OCI-LY1 (cell line): ENCODE measurements around the gene ZNF646.

Source experiments
- EZH2 ChIP-seq: fragments of 200-600 bp; sonication (generic), shearing (Covaris generic); IDR thresholded peaks from 2 replicates; pipeline ENCODE4 v1.8.0; 2017; ENCODE audit warnings: borderline replicate concordance, mixed run types, mild to moderate bottlenecking, antibody characterized with exemption, low read length, moderate library complexity, mixed read lengths
- TF ChIP-seq, protein P1 (sequence below): fragments of 200-600 bp; sonication (generic), shearing (Covaris generic); IDR thresholded peaks from 2 replicates; pipeline ENCODE4 v1.5.1; 2017; ENCODE audit warnings: mild to moderate bottlenecking, antibody characterized with exemption, low read length, moderate library complexity, mixed read lengths

DNA sequence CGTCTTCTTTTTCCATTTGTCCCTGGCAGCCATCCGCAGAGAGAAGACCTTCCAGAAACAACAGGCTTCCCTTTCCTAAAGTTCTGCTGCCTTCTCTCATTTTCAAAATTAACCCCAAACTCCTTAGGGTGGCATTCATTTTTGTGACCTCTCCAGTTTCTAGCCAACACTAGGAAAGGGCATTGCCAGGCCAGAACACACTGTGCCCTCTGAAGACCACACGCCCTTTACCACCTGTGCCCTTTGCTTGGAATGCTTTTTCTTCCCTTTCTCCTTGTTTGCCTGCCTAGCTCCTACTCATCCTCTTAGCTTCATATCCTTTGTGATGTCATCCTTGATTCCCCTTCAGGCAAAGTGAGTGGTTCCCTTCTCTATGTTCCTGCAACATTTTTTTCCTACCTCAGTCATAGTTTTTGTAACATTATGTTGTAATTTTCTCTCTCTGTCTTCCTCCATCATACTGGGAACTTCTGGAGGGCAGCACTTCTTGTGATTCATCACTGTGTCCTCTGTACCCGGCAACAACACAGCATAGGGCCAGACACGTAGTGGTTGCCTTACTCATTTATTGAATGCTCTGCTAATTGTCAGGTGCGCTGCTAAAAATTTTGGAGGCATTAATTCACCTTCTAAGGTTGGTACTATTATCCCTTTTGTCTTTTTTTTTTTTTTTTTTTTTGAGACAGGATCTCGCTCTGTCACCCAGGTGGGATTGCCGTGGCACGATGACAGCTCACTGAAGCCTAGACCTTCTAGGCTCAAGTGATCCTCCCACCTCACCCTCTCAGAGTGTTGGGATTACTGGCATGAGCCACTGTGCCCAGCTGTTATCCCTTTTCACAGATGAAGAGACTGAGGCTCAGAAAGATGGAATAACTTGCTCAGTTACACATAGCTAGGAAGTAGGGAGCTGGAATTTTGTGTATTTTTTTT lies 44.3 kb downstream of the ZNF646 start:
- TF ChIP-seq, protein P1, sequence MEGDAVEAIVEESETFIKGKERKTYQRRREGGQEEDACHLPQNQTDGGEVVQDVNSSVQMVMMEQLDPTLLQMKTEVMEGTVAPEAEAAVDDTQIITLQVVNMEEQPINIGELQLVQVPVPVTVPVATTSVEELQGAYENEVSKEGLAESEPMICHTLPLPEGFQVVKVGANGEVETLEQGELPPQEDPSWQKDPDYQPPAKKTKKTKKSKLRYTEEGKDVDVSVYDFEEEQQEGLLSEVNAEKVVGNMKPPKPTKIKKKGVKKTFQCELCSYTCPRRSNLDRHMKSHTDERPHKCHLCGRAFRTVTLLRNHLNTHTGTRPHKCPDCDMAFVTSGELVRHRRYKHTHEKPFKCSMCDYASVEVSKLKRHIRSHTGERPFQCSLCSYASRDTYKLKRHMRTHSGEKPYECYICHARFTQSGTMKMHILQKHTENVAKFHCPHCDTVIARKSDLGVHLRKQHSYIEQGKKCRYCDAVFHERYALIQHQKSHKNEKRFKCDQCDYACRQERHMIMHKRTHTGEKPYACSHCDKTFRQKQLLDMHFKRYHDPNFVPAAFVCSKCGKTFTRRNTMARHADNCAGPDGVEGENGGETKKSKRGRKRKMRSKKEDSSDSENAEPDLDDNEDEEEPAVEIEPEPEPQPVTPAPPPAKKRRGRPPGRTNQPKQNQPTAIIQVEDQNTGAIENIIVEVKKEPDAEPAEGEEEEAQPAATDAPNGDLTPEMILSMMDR: no peak
- TF ChIP-seq EZH2: no peak
